Esophagus mucosa (tissue), 1 donor: ENCODE results near the gene DISP1. TPM values are rescaled to one million over a fixed set of nuclear protein-coding genes. Genes with fewer than 3 reads are reported as not detected.

Source experiments
- total RNA-seq: library from RNA; stranded (reverse); gene quantifications from one replicate; pipeline ENCODE4 v1.2.4, GENCODE V29; 2023
- donor health status: DM: yes; HTN: yes; CAD: no.

DISP1 gene
- total RNA-seq, 1 donor from 2014 or later = 1.4 TPM

Other genes starting within 250 kb of the DISP1 start
- gene TAF1A, start 225.1 kb upstream of the DISP1 start, total RNA-seq = 4.8 TPM
- gene MIA3, start 196.9 kb upstream of the DISP1 start, total RNA-seq = 26.5 TPM
- 29.2 TPM for gene AIDA, start 102.5 kb upstream of the DISP1 start, total RNA-seq
- gene BROX, start 102.5 kb upstream of the DISP1 start, total RNA-seq = 41.4 TPM
- gene FAM177B, start 77.8 kb upstream of the DISP1 start, total RNA-seq = 0.64 TPM